Body of pancreas (tissue), 4 donors: ENCODE measurements around the gene AKAP6. TPM values are rescaled to one million over a fixed set of nuclear protein-coding genes. Genes with fewer than 3 reads are reported as not detected.

Experiments used
- ATAC-seq: fragments of 150-250 bp; one replicate; pipeline ENCODE4 v1.9.1; 2016
- DNase-seq, 4 donors: peaks; one replicate each; pipeline ENCODE4 v3.0.0-alpha.2; 2019
- H3K27ac ChIP-seq, 4 donors: fragments of 200-600 bp; sonication (generic); 1 replicate in 3 of 4; 2 replicates in 1 of 4; pipeline versions ENCODE4 v1.5.1 to v1.6.1; 2016 to 2019; ENCODE audit warnings: mild to moderate bottlenecking in 1 of 4, mixed read lengths in 1 of 4, moderate library complexity in 1 of 4
- H3K27me3 ChIP-seq, 2 donors: fragments of 200-600 bp; sonication (generic); one replicate each; pipeline ENCODE4 v1.6.0; 2016; ENCODE audit warnings: mild to moderate bottlenecking in 1 of 2
- H3K36me3 ChIP-seq, 2 donors: fragments of 200-600 bp; sonication (generic); replicated peaks in 1 of 2; 2 replicates each; pipeline ENCODE4 v1.5.1; 2016; ENCODE audit warnings: low read depth in 2 of 2; ENCODE audit not compliant: insufficient read depth in 1 of 2
- H3K4me1 ChIP-seq: fragments of 200-600 bp; sonication (generic); one replicate; pipeline ENCODE4 v1.6.0; 2016
- H3K4me3 ChIP-seq, 2 donors: fragments of 200-600 bp; sonication (generic); 1 replicate in 1 of 2; 2 replicates in 1 of 2; pipeline ENCODE4 v1.5.1; 2016 to 2019
- H3K9me3 ChIP-seq, 3 donors: fragments of 200-600 bp; sonication (generic); 1 replicate in 2 of 3; 2 replicates in 1 of 3; pipeline ENCODE4 v1.5.1; 2016
- CTCF ChIP-seq, 7 experiments: fragments of 450-650 bp in 4 of 7; fragments of 200-600 bp in 3 of 7; sonication (generic) in 3 of 7; IDR thresholded peaks; one replicate each; pipeline ENCODE4 v1.5.1; 2016 to 2019; ENCODE audit warnings: antibody characterized with exemption in 7 of 7
- POLR2A ChIP-seq, 3 donors: fragments of 450-650 bp; IDR thresholded peaks; one replicate each; pipeline ENCODE4 v1.6.1; 2016; ENCODE audit warnings: antibody characterized with exemption in 3 of 3, mild to moderate bottlenecking in 2 of 3
- WGBS, 2 donors: methylation state at CpG; one replicate each; pipeline ENCODE4 v1.1.5; 2017; 5-methylcytosine and 5-hydroxymethylcytosine counted together
- intact Hi-C: fragments of 100-400 bp; cut with DNase I; formaldehyde crosslinking; loops from one replicate; pipeline ENCODE4 v1.15.1; 2023
- total RNA-seq, 2 donors: library from RNA; depleted of rRNA; stranded (reverse); fragments of >200 nt; gene quantifications; one replicate each; pipeline ENCODE4 v1.1.0, GENCODE V29; 2016

Gene AKAP6
- total RNA-seq, 2 donors from 2014 or later, result 2.0 to 2.9 TPM

GRCh38 chr14:32611752-32612151, 282.7 kb downstream of the AKAP6 start:
- 94 to 97% methylated on average over 1 of the region's 1 CpG for WGBS, 2 donors
- Histone ChIP-seq H3K4me1 (no peaks in the 10 kb centered on the region), H3K27me3 (no peaks in the 10 kb centered on the region), H3K36me3 (no peaks in the 10 kb centered on the region), H3K9me3 (no peaks in the 10 kb centered on the region), H3K4me3 (no peak overlapping the region), H3K27ac (no peak overlapping the region)
- intact Hi-C loops, result no loop called here
- no peak for DNase-seq
- no peak for ATAC-seq
- TF ChIP-seq POLR2A (IDR thresholded peaks at IDR 0.05) (no peak), CTCF (IDR thresholded peaks at IDR 0.05) (no peak)

GRCh38 chr14:32618991-32619390, 289.9 kb downstream of the AKAP6 start:
- 89 to 90% methylated on average over 3 of the region's 3 CpGs for WGBS, 2 donors
- no peaks in the 10 kb centered on the region for H3K9me3 ChIP-seq
- TF ChIP-seq POLR2A (IDR thresholded peaks at IDR 0.05) (no peak), CTCF (IDR thresholded peaks at IDR 0.05) (no peak)
- no peak overlapping the region for H3K27ac ChIP-seq
- intact Hi-C loops, result no loop called here
- H3K36me3 ChIP-seq, result no peaks in the 10 kb centered on the region
- H3K4me3 ChIP-seq, result no peak overlapping the region
- no peak for DNase-seq
- no peak for ATAC-seq
- H3K27me3 ChIP-seq, result no peaks in the 10 kb centered on the region
- H3K4me1 ChIP-seq, result no peaks in the 10 kb centered on the region

GRCh38 chr14:32620303-32620702, 291.2 kb downstream of the AKAP6 start:
- H3K27ac ChIP-seq, result no peak overlapping the region
- H3K4me1 ChIP-seq, result no peaks in the 10 kb centered on the region
- TF ChIP-seq POLR2A (IDR thresholded peaks at IDR 0.05), result no peak
- TF ChIP-seq CTCF (IDR thresholded peaks at IDR 0.05), result no peak
- no peaks in the 10 kb centered on the region for H3K9me3 ChIP-seq
- DNase-seq (no peak), ATAC-seq (no peak)
- H3K36me3 ChIP-seq, result no peaks in the 10 kb centered on the region
- H3K27me3 ChIP-seq, result no peaks in the 10 kb centered on the region
- WGBS, 2 donors, result 84 to 94% methylated on average over 2 of the region's 2 CpGs
- H3K4me3 ChIP-seq, result no peak overlapping the region
- intact Hi-C loops, result no loop called here

- no peak for DNase-seq
- Histone ChIP-seq H3K27me3 (no peaks in the 10 kb centered on the region), H3K27ac (no peak overlapping the region), H3K4me3 (no peak overlapping the region), H3K36me3 (no peaks in the 10 kb centered on the region), H3K9me3 (no peaks in the 10 kb centered on the region), H3K4me1 (no peaks in the 10 kb centered on the region)
- no peak for TF ChIP-seq CTCF (IDR thresholded peaks at IDR 0.05)
- no peak for TF ChIP-seq POLR2A (IDR thresholded peaks at IDR 0.05)
- 43 to 54% methylated on average over 1 of the region's 1 CpG for WGBS, 2 donors
- ATAC-seq, result no peak
- intact Hi-C loops, result no loop called here
Observed at GRCh38 chr14:32620724-32621123, 291.6 kb downstream of the AKAP6 start.

GRCh38 chr14:32621585-32621984, 292.5 kb downstream of the AKAP6 start:
- intact Hi-C loops, result no loop called here
- 65 to 78% methylated on average over 1 of the region's 1 CpG for WGBS, 2 donors
- DNase-seq, result no peak
- no peaks in the 10 kb centered on the region for H3K36me3 ChIP-seq
- TF ChIP-seq POLR2A (IDR thresholded peaks at IDR 0.05) (no peak), CTCF (IDR thresholded peaks at IDR 0.05) (no peak)
- no peak for ATAC-seq
- H3K4me1 ChIP-seq, result no peaks in the 10 kb centered on the region
- no peaks in the 10 kb centered on the region for H3K9me3 ChIP-seq
- no peak overlapping the region for H3K27ac ChIP-seq
- no peak overlapping the region for H3K4me3 ChIP-seq
- no peaks in the 10 kb centered on the region for H3K27me3 ChIP-seq
